WTC11 (cell line): ENCODE results near the gene MRPL24. TPM values are rescaled to one million over a fixed set of nuclear protein-coding genes. Genes with fewer than 3 reads are reported as not detected.

Source experiments
- ATAC-seq: fragments of 200-7000 bp; cut with Tn5 transposase; 2 replicates; pipeline ENCODE4 v1.10.0; 2021; ENCODE audit warnings: mild to moderate bottlenecking, moderate library complexity
- CTCF ChIA-PET: fragments of 300-600 bp; sonication (Branson Sonifier 250); formaldehyde crosslinking; loops from one replicate; lab custom pipeline; 2021; ENCODE audit warnings: antibody characterized with exemption; lab: Charles Lee
- POLR2A ChIA-PET: fragments of 350-600 bp; sonication (Branson Sonifier 250); formaldehyde crosslinking; loops from one replicate; lab custom pipeline; 2021; ENCODE audit warnings: antibody characterized with exemption; lab: Charles Lee
- DNase-seq: peaks from one replicate; pipeline ENCODE4 v3.0.0; 2021; ENCODE audit warnings: low spot score
- H3K27ac Mint-ChIP-seq: 2 replicates; pipeline ENCODE4 v1.8.0; 2021; ENCODE audit warnings: mixed read lengths
- H3K27me3 Mint-ChIP-seq: 2 replicates; pipeline ENCODE4 v1.8.0; 2021; ENCODE audit warnings: low read depth, mild to moderate bottlenecking, moderate library complexity, mixed read lengths
- H3K36me3 Mint-ChIP-seq: 2 replicates; pipeline ENCODE4 v1.8.0; 2021; ENCODE audit warnings: mixed read lengths
- H3K4me1 Mint-ChIP-seq: 2 replicates; pipeline ENCODE4 v1.8.0; 2022; ENCODE audit warnings: mixed read lengths
- H3K4me3 Mint-ChIP-seq: 2 replicates; pipeline ENCODE4 v1.8.0; 2021; ENCODE audit warnings: mild to moderate bottlenecking, moderate library complexity, mixed read lengths
- H3K9me3 Mint-ChIP-seq: 2 replicates; pipeline ENCODE4 v1.8.0; 2021; ENCODE audit warnings: mixed read lengths
- ATF6 ChIP-seq: sonication (generic); formaldehyde crosslinking; IDR thresholded peaks from 2 replicates; pipeline ENCODE4 v1.8.1; 2023; ENCODE audit warnings: mild to moderate bottlenecking, missing genetic modification reagents
- CREB1 ChIP-seq: sonication (generic); formaldehyde crosslinking; IDR thresholded peaks from 2 replicates; pipeline ENCODE4 v1.8.0; 2023; ENCODE audit warnings: mild to moderate bottlenecking, missing genetic modification reagents
- E2F5 ChIP-seq: sonication (generic); formaldehyde crosslinking; IDR thresholded peaks from 2 replicates; pipeline ENCODE4 v1.8.1; 2022; ENCODE audit warnings: mild to moderate bottlenecking, moderate library complexity, missing genetic modification reagents
- JAZF1 ChIP-seq: fragments of 250-450 bp; sonication (Bioruptor Pico); IDR thresholded peaks from 2 replicates; pipeline ENCODE4 v1.9.0; 2021; ENCODE audit warnings: moderate library complexity, mild to moderate bottlenecking, inconsistent platforms
- MXD4 ChIP-seq: fragments of 250-450 bp; sonication (Bioruptor Pico); IDR thresholded peaks from 2 replicates; pipeline ENCODE4 v1.8.0; 2021; ENCODE audit warnings: mild to moderate bottlenecking, moderate library complexity, borderline replicate concordance
- NFATC4 ChIP-seq: fragments of 250-450 bp; sonication (Bioruptor Pico); IDR thresholded peaks from 2 replicates; pipeline ENCODE4 v1.9.0; 2021; ENCODE audit warnings: mild to moderate bottlenecking
- SMAD3 ChIP-seq: sonication (generic); formaldehyde crosslinking; IDR thresholded peaks from 2 replicates; pipeline ENCODE4 v1.8.0; 2022; ENCODE audit warnings: missing genetic modification reagents, mild to moderate bottlenecking, borderline replicate concordance
- TCF7 ChIP-seq: sonication (generic); formaldehyde crosslinking; IDR thresholded peaks from 2 replicates; pipeline ENCODE4 v1.8.0; 2022; ENCODE audit warnings: mild to moderate bottlenecking, low read depth, missing genetic modification reagents, moderate library complexity
- ZNF138 ChIP-seq: sonication (generic); formaldehyde crosslinking; conservative IDR thresholded peaks from 2 replicates; pipeline ENCODE4 v1.8.1; 2022; ENCODE audit warnings: mild to moderate bottlenecking, moderate library complexity, missing genetic modification reagents
- ZNF232 ChIP-seq: sonication (generic); formaldehyde crosslinking; IDR thresholded peaks from 2 replicates; pipeline ENCODE4 v1.8.0; 2022; ENCODE audit warnings: mild to moderate bottlenecking, missing genetic modification reagents
- ZNF512 ChIP-seq: sonication (generic); formaldehyde crosslinking; IDR thresholded peaks from 2 replicates; pipeline ENCODE4 v1.8.1; 2022; ENCODE audit warnings: missing genetic modification reagents, borderline replicate concordance
- total RNA-seq: library from RNA; stranded (reverse); gene quantifications from 3 replicates; pipeline ENCODE4 v1.2.3, GENCODE V29; 2021
- TF ChIP-seq, protein P1 (sequence below): sonication (generic); formaldehyde crosslinking; IDR thresholded peaks from 2 replicates; pipeline ENCODE4 v1.8.0; 2023; ENCODE audit warnings: mild to moderate bottlenecking, missing genetic modification reagents
- TF ChIP-seq, protein P2 (sequence below): fragments of 250-450 bp; sonication (Bioruptor Pico); IDR thresholded peaks from 2 replicates; pipeline ENCODE4 v1.9.0; 2021; ENCODE audit warnings: mild to moderate bottlenecking, borderline replicate concordance
- TF ChIP-seq, protein P3 (sequence below): sonication (generic); formaldehyde crosslinking; conservative IDR thresholded peaks from 2 replicates; pipeline ENCODE4 v1.8.1; 2023; ENCODE audit warnings: mild to moderate bottlenecking, low read depth, missing genetic modification reagents, moderate library complexity

Gene MRPL24
- total RNA-seq, 1 experiment from 2014 or later = 35.2 TPM

- no peak overlapping the region for H3K27ac Mint-ChIP-seq
- POLR2A ChIA-PET = no interaction called here
- no peak overlapping the region for H3K4me3 Mint-ChIP-seq
- peaks cover 38% of the 10 kb centered on the region for H3K4me1 Mint-ChIP-seq
- H3K9me3 Mint-ChIP-seq = no peaks in the 10 kb centered on the region
- DNase-seq = no peak
- H3K36me3 Mint-ChIP-seq = peaks cover 35% of the 10 kb centered on the region
- TF ChIP-seq ZNF138 (CRISPR knock-in tag) = no peak
- TF ChIP-seq, protein P1, sequence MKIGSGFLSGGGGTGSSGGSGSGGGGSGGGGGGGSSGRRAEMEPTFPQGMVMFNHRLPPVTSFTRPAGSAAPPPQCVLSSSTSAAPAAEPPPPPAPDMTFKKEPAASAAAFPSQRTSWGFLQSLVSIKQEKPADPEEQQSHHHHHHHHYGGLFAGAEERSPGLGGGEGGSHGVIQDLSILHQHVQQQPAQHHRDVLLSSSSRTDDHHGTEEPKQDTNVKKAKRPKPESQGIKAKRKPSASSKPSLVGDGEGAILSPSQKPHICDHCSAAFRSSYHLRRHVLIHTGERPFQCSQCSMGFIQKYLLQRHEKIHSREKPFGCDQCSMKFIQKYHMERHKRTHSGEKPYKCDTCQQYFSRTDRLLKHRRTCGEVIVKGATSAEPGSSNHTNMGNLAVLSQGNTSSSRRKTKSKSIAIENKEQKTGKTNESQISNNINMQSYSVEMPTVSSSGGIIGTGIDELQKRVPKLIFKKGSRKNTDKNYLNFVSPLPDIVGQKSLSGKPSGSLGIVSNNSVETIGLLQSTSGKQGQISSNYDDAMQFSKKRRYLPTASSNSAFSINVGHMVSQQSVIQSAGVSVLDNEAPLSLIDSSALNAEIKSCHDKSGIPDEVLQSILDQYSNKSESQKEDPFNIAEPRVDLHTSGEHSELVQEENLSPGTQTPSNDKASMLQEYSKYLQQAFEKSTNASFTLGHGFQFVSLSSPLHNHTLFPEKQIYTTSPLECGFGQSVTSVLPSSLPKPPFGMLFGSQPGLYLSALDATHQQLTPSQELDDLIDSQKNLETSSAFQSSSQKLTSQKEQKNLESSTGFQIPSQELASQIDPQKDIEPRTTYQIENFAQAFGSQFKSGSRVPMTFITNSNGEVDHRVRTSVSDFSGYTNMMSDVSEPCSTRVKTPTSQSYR (CRISPR knock-in tag) = no peak
- no peak for TF ChIP-seq SMAD3 (CRISPR knock-in tag)
- no peak for TF ChIP-seq E2F5 (CRISPR knock-in tag)
- TF ChIP-seq MXD4 (CRISPR knock-in tag) = no peak
- TF ChIP-seq, protein P2, sequence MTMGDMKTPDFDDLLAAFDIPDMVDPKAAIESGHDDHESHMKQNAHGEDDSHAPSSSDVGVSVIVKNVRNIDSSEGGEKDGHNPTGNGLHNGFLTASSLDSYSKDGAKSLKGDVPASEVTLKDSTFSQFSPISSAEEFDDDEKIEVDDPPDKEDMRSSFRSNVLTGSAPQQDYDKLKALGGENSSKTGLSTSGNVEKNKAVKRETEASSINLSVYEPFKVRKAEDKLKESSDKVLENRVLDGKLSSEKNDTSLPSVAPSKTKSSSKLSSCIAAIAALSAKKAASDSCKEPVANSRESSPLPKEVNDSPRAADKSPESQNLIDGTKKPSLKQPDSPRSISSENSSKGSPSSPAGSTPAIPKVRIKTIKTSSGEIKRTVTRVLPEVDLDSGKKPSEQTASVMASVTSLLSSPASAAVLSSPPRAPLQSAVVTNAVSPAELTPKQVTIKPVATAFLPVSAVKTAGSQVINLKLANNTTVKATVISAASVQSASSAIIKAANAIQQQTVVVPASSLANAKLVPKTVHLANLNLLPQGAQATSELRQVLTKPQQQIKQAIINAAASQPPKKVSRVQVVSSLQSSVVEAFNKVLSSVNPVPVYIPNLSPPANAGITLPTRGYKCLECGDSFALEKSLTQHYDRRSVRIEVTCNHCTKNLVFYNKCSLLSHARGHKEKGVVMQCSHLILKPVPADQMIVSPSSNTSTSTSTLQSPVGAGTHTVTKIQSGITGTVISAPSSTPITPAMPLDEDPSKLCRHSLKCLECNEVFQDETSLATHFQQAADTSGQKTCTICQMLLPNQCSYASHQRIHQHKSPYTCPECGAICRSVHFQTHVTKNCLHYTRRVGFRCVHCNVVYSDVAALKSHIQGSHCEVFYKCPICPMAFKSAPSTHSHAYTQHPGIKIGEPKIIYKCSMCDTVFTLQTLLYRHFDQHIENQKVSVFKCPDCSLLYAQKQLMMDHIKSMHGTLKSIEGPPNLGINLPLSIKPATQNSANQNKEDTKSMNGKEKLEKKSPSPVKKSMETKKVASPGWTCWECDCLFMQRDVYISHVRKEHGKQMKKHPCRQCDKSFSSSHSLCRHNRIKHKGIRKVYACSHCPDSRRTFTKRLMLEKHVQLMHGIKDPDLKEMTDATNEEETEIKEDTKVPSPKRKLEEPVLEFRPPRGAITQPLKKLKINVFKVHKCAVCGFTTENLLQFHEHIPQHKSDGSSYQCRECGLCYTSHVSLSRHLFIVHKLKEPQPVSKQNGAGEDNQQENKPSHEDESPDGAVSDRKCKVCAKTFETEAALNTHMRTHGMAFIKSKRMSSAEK (CRISPR knock-in tag) = no peak
- no peak for TF ChIP-seq NFATC4 (CRISPR knock-in tag)
- no peak for TF ChIP-seq JAZF1
- no peak for TF ChIP-seq CREB1
- TF ChIP-seq ZNF512 (CRISPR knock-in tag) = no peak
- no peak for TF ChIP-seq ZNF232 (CRISPR knock-in tag)
- TF ChIP-seq TCF7 (CRISPR knock-in tag) = no peak
- TF ChIP-seq, protein P3, sequence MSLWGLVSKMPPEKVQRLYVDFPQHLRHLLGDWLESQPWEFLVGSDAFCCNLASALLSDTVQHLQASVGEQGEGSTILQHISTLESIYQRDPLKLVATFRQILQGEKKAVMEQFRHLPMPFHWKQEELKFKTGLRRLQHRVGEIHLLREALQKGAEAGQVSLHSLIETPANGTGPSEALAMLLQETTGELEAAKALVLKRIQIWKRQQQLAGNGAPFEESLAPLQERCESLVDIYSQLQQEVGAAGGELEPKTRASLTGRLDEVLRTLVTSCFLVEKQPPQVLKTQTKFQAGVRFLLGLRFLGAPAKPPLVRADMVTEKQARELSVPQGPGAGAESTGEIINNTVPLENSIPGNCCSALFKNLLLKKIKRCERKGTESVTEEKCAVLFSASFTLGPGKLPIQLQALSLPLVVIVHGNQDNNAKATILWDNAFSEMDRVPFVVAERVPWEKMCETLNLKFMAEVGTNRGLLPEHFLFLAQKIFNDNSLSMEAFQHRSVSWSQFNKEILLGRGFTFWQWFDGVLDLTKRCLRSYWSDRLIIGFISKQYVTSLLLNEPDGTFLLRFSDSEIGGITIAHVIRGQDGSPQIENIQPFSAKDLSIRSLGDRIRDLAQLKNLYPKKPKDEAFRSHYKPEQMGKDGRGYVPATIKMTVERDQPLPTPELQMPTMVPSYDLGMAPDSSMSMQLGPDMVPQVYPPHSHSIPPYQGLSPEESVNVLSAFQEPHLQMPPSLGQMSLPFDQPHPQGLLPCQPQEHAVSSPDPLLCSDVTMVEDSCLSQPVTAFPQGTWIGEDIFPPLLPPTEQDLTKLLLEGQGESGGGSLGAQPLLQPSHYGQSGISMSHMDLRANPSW (CRISPR knock-in tag) = no peak
- TF ChIP-seq ATF6 (CRISPR knock-in tag) = no peak
- CTCF ChIA-PET = interaction anchor here (1.2 to 4.2 kb wide), 3 partner anchors 8 to 29 kb away, joined by 3 to 17 read pairs (median 4); partner anchors contain the start of gene CRABP2
- ATAC-seq = no peak
- H3K27me3 Mint-ChIP-seq = no peaks in the 10 kb centered on the region; the same call in 1 of the 2 replicates
These were observed 43.4 kb downstream of the MRPL24 start for GRCh38 chr1:156697481-156697880.
